EL (cell line): ENCODE results near the gene RREB1.

Experiments
- DNase-seq: peaks from one replicate; pipeline ENCODE4 v3.0.0-alpha.2; 2016

RREB1 gene

GRCh38 chr6:7165002-7165889, 57.5 kb downstream of the RREB1 start:
- peak; percentile 32 for DNase-seq

- DNase-seq: no peak
These were observed 58.1 kb downstream of the RREB1 start for GRCh38 chr6:7165890-7166267.

- DNase-seq: no peak
These were observed 58.9 kb downstream of the RREB1 start for GRCh38 chr6:7166410-7167293.

- DNase-seq: no peak
These were observed 61.5 kb downstream of the RREB1 start for GRCh38 chr6:7169296-7169721.

GRCh38 chr6:7170117-7170732, 62.5 kb downstream of the RREB1 start:
- no peak for DNase-seq

- no peak for DNase-seq
These were observed 63.4 kb downstream of the RREB1 start for GRCh38 chr6:7171119-7171518.

GRCh38 chr6:7171733-7172132, 64.0 kb downstream of the RREB1 start:
- no peak for DNase-seq

GRCh38 chr6:7172649-7173048, 64.9 kb downstream of the RREB1 start:
- peak; percentile 65 for DNase-seq

- DNase-seq: no peak
These were observed 66.2 kb downstream of the RREB1 start for GRCh38 chr6:7173843-7174503.

- DNase-seq: no peak
These were observed 67.7 kb downstream of the RREB1 start for GRCh38 chr6:7175462-7175861.

GRCh38 chr6:7176208-7176607, 68.4 kb downstream of the RREB1 start:
- no peak for DNase-seq

GRCh38 chr6:7178280-7178679, 70.5 kb downstream of the RREB1 start:
- no peak for DNase-seq

- no peak for DNase-seq
These were observed 73.0 kb downstream of the RREB1 start for GRCh38 chr6:7180751-7181150.

- no peak for DNase-seq
These were observed 75.9 kb downstream of the RREB1 start for GRCh38 chr6:7183707-7184106.

- peak; percentile 23 for DNase-seq
These were observed 76.7 kb downstream of the RREB1 start for GRCh38 chr6:7184502-7184901.

- no peak for DNase-seq
These were observed 77.8 kb downstream of the RREB1 start for GRCh38 chr6:7185561-7185960.

GRCh38 chr6:7188492-7188891, 80.7 kb downstream of the RREB1 start:
- DNase-seq: no peak

- DNase-seq: no peak
These were observed 81.5 kb downstream of the RREB1 start for GRCh38 chr6:7189101-7189758.

- no peak for DNase-seq
These were observed 83.0 kb downstream of the RREB1 start for GRCh38 chr6:7190791-7191190.

GRCh38 chr6:7193122-7193521, 85.4 kb downstream of the RREB1 start:
- DNase-seq: no peak

GRCh38 chr6:7194657-7195056, 86.9 kb downstream of the RREB1 start:
- DNase-seq: no peak

- no peak for DNase-seq
These were observed 87.7 kb downstream of the RREB1 start for GRCh38 chr6:7195339-7196018.
